HG02885 (cell line): ENCODE data around the gene MATR3.
"Not testable (repeated sequence)": the region's sequence is repeated elsewhere in the genome, so short reads cannot be mapped to it uniquely, and the experiment has no call there.

Experiments used
- ATAC-seq: cut with Tn5 transposase; IDR thresholded peaks from one replicate; pipeline ENCODE4 v1.9.1; 2021; ENCODE audit warnings: mild to moderate bottlenecking; ENCODE audit not compliant: unreplicated experiment, poor library complexity

Gene MATR3

DNA sequence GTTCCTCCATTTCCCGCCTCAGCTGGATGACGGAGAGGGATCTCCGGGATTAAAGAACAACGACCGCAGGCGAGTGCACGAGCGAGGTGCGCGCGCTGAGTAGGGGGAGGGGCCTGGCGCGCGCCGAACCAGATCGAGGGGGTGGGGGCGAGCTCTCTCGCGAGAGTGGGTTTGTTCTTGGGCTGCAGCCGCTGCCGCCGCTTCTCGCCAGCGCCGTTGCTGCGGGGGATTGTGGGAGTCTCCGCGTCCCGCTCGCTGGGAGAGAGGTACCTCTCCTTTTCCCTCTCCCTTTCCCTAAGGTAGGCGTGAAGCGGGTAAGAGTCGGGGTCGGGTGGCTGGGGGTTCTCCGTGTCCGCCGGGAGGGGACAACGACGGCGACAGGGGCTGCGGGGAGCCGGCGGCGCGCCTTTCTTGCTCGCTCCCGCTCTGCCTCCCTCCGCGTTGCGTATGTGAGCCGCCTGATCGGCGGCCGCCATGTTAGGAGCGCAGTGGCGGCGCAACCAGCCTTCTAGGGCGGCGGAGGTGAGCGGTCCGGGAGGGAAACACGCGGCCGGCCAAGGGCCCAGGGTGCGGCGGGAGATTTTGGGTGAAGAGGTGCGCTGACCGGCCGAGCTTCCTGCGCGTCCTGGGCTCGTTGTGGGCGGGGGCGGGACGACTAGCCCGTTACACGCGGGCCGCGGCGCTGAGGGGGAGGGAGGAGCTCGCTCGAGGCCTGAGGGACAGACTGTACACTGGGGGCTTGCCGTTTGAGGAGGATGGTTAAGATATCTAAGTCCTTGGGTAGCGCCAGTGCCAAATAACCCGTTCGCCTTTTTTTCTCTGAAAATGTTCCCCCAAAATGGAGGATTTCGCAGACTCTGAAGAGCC is at the start of gene MATR3:
TSS of gene MATR3 (plus strand) at position 234 of the 867 bp plus-strand sequence. CDS start 13,676 bp downstream, outside the sequence.
- peak; percentile 77 for ATAC-seq

- ATAC-seq, result no peak
Observed at GRCh38 chr5:139245637-139246339, 47.8 kb upstream of the MATR3 start.

DNA sequence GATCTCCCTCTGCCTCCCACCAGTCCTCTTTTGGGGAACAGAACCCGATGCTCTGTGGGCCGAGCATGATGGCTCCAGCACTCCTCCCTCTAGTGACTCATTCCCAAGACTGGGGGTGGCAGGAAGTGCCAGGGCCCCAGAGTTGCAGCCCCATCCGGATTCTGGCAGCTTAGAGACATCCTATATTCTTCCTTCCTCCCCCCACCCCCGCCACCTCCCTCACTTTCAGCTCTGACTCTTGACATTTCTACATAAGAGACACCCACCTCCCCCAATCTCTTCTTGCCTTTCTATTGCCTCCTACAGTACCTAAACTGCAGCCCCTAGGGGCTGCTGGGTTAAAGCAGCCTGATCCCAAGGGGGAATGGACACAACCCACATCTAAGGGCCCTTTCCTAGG is 47.1 kb upstream of the MATR3 start:
- no peak for ATAC-seq

DNA sequence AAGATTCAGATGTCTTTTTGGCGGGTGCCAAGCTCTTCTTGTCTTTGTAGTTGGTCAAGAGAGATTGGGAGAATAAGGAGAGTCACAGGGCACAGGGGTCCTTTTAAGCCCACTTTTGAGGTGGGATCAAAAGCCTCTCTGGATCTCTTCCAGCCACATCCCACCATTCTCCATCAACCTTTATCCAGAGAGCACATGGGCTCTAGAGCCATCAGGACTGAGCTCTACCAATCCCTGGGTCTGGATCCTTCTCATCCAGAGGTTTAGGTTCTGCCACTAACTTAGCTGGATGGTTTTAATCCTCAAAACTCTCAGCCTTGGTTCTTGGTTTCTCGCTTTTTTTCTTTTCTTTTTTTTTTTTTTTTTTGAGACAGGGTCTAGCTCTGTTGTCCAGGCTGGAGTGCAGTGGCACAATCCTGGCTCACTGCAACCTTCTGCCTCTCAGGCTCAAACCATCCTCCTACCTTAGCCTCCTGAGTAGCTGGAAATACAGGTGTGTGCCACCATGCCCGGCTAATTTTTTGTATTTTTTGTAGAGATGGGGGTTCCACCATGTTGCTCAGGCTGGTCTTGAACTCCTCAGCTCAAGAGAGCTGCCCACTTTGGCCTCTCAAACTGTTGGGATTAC is 44.6 kb upstream of the MATR3 start:
- no peak for ATAC-seq

DNA sequence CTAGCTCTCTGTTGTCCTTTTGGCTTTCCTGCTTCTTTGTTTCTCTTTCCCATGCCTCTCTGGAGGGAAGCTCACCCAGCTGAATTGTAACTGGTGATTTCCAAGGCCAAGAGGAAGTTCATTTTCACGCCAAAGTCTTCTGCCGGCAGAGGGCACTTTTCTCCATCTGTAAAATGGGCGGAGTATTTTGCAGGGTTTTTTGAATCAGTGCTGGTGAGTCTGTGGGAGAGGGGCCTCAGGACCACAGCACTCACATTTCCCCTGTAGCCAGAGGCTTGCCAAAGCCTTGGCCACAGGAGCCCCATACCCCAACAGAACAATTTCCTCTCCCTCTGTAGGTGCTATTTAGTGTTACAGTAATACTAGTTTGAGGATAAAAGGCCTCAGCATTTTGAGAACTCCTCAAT is 42.3 kb upstream of the MATR3 start:
- ATAC-seq, result peak; percentile 51

GRCh38 chr5:139251695-139252288 is 41.7 kb upstream of the MATR3 start:
- no peak for ATAC-seq

GRCh38 chr5:139253115-139253514 is 40.4 kb upstream of the MATR3 start:
- no peak for ATAC-seq

DNA sequence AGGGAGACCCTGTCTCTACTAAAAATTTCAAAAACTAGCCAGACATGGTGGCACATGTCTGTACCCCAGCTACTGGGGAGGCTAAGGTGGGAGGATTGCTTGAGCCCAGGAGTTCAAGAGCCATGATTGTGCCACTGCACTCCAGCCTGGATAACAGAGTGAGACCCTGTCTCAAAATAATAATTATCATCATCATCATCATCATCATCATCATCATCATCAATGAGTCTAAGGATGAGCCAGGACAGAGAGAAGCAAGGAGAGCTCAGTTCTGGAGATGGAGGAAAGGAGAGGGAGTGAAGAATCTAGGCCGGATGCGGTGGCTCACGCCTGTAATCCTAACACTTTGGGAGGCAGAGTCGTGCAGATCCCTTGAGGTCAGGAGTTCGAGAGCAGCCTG is 36.7 kb upstream of the MATR3 start:
- ATAC-seq, result no peak

DNA sequence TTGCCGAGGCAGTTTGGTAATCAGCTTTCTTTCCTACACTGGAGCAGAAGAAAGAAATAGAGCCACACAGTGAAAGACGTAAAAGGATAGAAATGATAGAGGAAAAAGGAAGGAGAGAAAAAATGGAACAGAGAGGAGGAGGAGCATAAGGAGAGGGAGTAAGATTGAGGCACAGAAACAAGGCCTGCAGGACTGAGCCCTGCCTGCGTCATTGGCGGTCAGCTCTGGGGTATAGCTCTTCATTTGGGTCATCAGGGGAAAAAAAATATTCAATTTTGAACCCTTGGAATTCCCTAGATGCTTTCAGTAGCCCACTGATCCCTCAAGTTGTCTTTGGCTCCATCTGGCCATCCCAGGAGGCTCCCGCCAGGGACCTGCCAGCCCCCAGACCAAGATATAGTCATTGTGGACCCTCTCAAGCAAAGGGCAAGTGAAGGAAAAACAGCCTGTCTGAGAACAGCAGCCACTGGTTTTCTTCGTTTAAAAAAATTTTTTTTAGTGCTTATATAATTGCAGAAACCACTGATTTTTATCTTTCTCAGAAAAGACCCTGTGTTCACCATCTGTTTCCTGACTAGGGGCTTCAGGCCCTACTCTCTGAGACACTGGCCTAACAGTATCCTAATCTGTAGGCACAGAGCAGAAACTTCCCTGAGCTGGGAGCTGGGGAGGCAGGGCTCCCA is 31.3 kb upstream of the MATR3 start:
- no peak for ATAC-seq

DNA sequence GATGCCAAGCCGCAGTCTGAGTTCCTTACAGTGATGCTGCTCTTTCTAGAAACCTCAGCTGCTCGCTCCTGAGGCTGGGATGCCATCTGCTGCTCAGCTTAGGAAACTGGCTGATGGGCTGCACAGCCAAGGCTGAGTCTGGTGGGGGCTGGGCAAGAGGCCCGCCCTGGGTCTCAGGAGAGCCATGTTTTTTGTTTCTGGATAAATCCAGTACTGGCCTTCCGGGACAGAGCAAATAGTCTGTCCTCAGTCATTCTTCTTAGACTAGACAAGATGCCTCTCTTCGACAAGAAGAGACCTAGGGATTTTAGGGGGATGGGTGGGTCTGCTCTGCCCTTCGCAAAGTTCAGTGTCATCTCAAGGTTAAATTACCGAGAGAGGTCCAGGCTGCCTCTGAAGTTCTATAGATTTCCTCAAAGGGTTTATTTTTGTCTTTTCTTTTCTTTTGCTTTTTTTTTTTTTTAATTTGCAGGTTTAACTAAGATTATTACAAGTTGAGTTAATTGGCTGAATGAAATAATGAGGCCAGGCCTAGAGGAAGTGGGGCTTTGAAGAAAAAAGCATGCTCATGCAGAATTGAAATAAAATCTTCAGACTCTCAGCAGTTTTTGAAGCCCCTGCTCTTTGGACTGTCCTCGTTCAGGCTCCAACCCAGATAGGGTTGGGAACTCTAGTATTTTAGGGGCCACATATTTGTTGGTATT is 30.6 kb upstream of the MATR3 start:
- peak; percentile 83 for ATAC-seq

- no peak for ATAC-seq
Observed at GRCh38 chr5:139263536-139263935, 30.0 kb upstream of the MATR3 start.

- ATAC-seq, result no peak
Observed at GRCh38 chr5:139263946-139264345, 29.6 kb upstream of the MATR3 start.

GRCh38 chr5:139265001-139265400 is 28.5 kb upstream of the MATR3 start:
- no peak for ATAC-seq

DNA sequence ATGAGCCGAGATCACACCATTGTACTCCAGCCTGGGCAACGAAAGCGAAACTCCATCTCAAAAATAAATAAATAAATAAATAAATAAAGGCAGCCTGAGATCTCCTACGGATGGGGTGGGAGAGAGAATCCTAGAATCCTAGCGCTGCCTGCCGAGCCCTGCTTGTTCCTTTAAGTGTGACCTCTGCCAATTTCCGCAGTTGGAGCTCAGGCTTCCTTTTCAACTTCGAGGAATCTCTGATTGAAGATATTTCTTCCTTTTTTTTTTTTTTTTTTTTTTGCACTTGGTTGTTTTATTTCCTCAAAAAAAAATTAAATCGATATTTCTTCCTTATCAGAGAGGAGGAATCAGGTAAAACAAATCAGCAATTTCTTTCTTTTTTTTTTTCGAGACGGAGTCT is 27.3 kb upstream of the MATR3 start:
- no peak for ATAC-seq

- ATAC-seq, result no peak
Observed at GRCh38 chr5:139267481-139267880, 26.1 kb upstream of the MATR3 start.

DNA sequence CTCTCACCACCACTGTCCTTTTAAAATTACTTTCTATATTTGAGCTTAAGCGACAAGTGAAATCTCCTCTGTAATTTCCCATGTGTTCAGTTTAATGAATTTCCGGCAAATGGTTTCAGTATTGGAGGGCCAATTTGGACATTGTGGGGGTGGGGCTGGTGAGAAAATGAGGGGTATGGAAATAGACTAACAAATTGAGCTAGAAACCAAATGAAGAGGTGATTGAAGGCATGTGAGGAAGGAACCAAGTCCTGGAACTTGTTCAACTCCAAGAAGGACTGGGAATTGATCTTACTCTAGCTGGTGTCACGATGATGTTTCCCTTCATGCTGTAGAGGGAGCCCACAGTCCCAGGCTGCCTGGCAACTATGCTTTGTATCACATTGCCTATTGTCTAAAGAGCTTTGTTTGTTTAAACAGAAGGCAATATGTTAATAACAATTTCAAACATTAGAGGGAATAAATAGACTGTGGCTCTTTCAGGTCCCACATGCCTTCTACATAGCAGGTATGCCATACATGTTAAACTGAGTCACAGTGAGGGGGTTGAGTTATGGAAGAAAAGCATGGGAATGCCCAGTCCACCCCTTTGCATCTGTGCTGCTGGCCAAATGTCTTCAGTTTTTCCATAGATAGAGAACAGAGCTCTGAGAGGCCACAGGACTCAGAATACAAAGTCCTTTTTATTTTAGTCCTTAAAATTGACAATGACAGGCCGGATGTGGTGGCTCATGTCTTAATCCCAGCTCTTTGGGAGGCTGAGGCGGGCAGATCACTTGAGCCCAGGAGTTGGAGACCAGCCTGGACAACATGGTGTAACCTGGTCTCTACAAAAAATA is 25.0 kb upstream of the MATR3 start:
- peak; percentile 50 for ATAC-seq

- not testable (repeated sequence) for ATAC-seq
Observed at GRCh38 chr5:139270718-139271117, 22.8 kb upstream of the MATR3 start.

GRCh38 chr5:139271201-139272027 is 22.1 kb upstream of the MATR3 start:
- no peak for ATAC-seq
